Measurements from ENCODE around the gene SERP1. TPM values are rescaled to one million over a fixed set of nuclear protein-coding genes. Genes with fewer than 3 reads are reported as not detected.

Gene SERP1
- total RNA-seq, 2 experiments from 2014 or later: 115 TPM

GRCh38 chr3:150564243-150564642, 17.9 kb upstream of the SERP1 start:
- TF ChIP-seq, protein P1, sequence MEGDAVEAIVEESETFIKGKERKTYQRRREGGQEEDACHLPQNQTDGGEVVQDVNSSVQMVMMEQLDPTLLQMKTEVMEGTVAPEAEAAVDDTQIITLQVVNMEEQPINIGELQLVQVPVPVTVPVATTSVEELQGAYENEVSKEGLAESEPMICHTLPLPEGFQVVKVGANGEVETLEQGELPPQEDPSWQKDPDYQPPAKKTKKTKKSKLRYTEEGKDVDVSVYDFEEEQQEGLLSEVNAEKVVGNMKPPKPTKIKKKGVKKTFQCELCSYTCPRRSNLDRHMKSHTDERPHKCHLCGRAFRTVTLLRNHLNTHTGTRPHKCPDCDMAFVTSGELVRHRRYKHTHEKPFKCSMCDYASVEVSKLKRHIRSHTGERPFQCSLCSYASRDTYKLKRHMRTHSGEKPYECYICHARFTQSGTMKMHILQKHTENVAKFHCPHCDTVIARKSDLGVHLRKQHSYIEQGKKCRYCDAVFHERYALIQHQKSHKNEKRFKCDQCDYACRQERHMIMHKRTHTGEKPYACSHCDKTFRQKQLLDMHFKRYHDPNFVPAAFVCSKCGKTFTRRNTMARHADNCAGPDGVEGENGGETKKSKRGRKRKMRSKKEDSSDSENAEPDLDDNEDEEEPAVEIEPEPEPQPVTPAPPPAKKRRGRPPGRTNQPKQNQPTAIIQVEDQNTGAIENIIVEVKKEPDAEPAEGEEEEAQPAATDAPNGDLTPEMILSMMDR (IDR thresholded peaks at IDR 0.05): no peak
- ChIA-PET CTCF (no interaction called here), POLR2A (no interaction called here)
- Mint-ChIP-seq H3K27me3 (no peaks in the 10 kb centered on the region), H3K9me3 (no peaks in the 10 kb centered on the region), H3K27ac (no peak overlapping the region), H3K36me3 (ENCODE audit: low read depth) (peaks cover 27% of the 10 kb centered on the region), H3K4me3 (no peak overlapping the region), H3K4me1 (ENCODE audit: low read depth) (peaks cover 2% of the 10 kb centered on the region)
- intact Hi-C loops (cut with micrococcal nuclease): no loop called here
- ATAC-seq (no peak), DNase-seq (no peak)

DNA sequence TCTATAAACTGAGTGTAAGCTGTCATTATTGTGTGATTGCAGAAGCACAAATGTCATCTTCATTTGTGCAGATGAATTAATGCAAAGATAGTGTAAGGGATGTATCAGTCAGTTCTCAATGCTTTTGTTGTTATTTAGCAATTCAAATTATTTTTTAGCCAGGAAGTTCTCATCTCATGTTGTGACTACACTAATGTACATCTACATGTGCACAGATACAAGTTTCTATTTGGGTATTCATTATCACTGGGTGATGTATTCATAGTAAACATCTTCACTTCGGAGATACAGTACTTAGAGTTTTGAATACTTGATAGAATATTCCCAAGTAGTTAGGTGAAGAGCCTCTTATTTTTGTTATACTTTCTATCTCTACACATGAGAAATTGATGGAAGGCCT, 11.4 kb upstream of the SERP1 start:
- ATAC-seq (no peak), DNase-seq (no peak)
- TF ChIP-seq, protein P1 (IDR thresholded peaks at IDR 0.05): no peak
- Mint-ChIP-seq H3K27me3 (no peaks in the 10 kb centered on the region), H3K4me1 (ENCODE audit: low read depth) (peaks cover 42% of the 10 kb centered on the region), H3K4me3 (no peak overlapping the region), H3K9me3 (no peaks in the 10 kb centered on the region), H3K27ac (peak overlapping the region; percentile 16), H3K36me3 (ENCODE audit: low read depth) (peaks cover 44% of the 10 kb centered on the region)
- ChIA-PET CTCF (interaction anchor here (1.6 kb wide), 1 partner anchor 25 kb away, joined by 3 read pairs; no protein-coding TSS in a partner anchor), POLR2A (no interaction called here)
- intact Hi-C loops (cut with micrococcal nuclease): no loop called here

- DNase-seq (no peak), ATAC-seq (no peak)
- ChIA-PET POLR2A (interaction anchor here (0.6 kb wide), 1 partner anchor 17 kb away, joined by 3 read pairs; no protein-coding TSS in a partner anchor), CTCF (interaction anchor here (1.6 kb wide), 1 partner anchor 26 kb away, joined by 3 read pairs; no protein-coding TSS in a partner anchor)
- Mint-ChIP-seq H3K27me3 (no peaks in the 10 kb centered on the region), H3K9me3 (no peaks in the 10 kb centered on the region), H3K4me1 (ENCODE audit: low read depth) (peaks cover 45% of the 10 kb centered on the region), H3K4me3 (no peak overlapping the region), H3K27ac (no peak overlapping the region), H3K36me3 (ENCODE audit: low read depth) (peaks cover 45% of the 10 kb centered on the region)
- TF ChIP-seq, protein P1 (IDR thresholded peaks at IDR 0.05): no peak
- intact Hi-C loops (cut with micrococcal nuclease): no loop called here
Observed at GRCh38 chr3:150556792-150557191, 10.5 kb upstream of the SERP1 start.

DNA sequence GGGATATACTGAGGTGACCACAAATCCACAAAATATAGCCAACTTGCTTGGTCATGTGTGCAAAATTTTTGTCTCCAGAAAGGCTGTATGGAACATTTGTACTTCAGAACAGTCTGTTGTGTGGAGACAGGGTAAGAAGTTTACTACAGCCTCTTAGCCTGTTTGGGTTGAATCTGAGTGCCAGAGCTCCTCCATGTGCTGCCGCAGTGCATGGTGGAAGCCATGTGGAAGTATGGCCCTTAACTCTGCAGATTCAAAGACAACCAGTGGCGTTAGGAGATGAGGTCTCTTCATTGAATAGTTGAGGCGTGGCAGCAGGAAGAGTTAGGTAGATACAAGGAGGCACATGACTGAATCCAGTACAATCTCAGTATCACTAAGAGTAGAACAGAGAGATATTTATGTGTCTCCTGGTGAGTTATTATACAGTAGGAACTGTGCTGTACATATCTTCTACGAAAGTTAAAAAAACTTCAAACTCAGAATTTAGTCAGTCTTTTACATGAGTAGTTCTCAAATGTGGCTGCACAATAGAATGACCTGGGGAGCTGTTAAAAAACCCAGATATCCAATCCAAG, 9.7 kb upstream of the SERP1 start:
- ATAC-seq: no peak
- no peak for DNase-seq
- no peaks in the 10 kb centered on the region for H3K27me3 Mint-ChIP-seq
- H3K4me3 Mint-ChIP-seq: no peak overlapping the region
- intact Hi-C loops (cut with micrococcal nuclease): no loop called here
- POLR2A ChIA-PET: no interaction called here
- H3K4me1 Mint-ChIP-seq (ENCODE audit: low read depth): peaks cover 49% of the 10 kb centered on the region
- H3K36me3 Mint-ChIP-seq (ENCODE audit: low read depth): peaks cover 50% of the 10 kb centered on the region
- H3K27ac Mint-ChIP-seq: peak overlapping the region; percentile 7
- TF ChIP-seq, protein P1 (IDR thresholded peaks at IDR 0.05): no peak
- no peaks in the 10 kb centered on the region for H3K9me3 Mint-ChIP-seq
- CTCF ChIA-PET: interaction anchor here (1.1 kb wide), 1 partner anchor 38 kb away, joined by 3 read pairs; no protein-coding TSS in a partner anchor

DNA sequence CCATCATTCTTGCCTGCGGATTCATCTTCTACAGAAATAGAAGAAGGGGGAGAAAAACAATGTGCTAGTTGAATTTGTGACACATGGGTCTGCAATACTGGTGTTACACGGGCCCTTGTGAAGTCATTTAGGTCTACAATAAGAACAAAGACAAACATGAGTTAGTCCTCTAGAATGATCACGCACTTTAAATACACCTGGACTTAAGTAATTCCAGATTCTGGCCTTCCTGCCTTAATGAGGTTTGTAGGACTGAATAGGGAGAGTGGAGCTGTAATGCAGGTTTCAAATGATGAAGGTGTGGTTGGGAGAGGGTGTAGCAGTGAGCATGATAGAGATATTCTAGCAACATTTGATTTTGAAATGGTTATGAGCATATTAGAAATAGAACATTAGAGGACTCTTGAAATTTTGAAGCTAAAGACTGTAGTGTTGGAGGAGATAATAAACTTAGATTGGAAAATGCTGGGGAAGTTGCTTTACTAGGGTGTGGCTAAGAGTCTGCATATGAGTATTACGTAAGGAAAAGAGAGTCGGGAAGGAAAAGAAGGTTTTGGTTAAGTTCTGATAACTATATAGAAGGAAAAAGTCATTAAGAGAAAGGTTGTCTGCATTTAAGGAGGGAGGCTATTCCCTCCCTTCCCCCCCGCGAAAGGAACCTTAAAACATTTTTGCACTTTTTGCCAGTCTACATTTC, 897 bp upstream of the SERP1 start:
- Mint-ChIP-seq H3K27ac (peak overlapping the region; percentile 99), H3K4me3 (peak overlapping the region; percentile 95), H3K27me3 (no peaks in the 10 kb centered on the region), H3K36me3 (ENCODE audit: low read depth) (peaks cover 56% of the 10 kb centered on the region), H3K9me3 (no peaks in the 10 kb centered on the region), H3K4me1 (ENCODE audit: low read depth) (peaks cover 53% of the 10 kb centered on the region)
- TF ChIP-seq, protein P1 (IDR thresholded peaks at IDR 0.05): no peak
- ChIA-PET CTCF (interaction anchor here (1.0 kb wide), 1 partner anchor 56 kb away, joined by 3 read pairs; the partner anchor contains the start of gene SELENOT), POLR2A (interaction anchor here (1.1 to 3.8 kb wide), 7 partner anchors 10 to 215 kb away, joined by 3 to 46 read pairs (median 6); partner anchors contain the start of genes SELENOT, SIAH2 and TSC22D2)
- DNase-seq: no peak
- ATAC-seq: no peak
- intact Hi-C loops (cut with micrococcal nuclease): loop anchor here (2.0 to 10.0 kb wide), 3 partner anchors 56 to 215 kb away; partner anchors contain the start of genes ERICH6, SELENOT and SIAH2

Data from activated CD8-positive, alpha-beta T cell treated with anti-CD3 and anti-CD28 coated beads for 36 hours (primary cell).